Breast epithelium (tissue), 3 donors: ENCODE data around the gene TSPEAR.

Experiments
- CTCF ChIP-seq, 3 donors: fragments of 450-650 bp; IDR thresholded peaks; one replicate each; pipeline ENCODE4 v1.5.1; 2016 to 2017; ENCODE audit warnings: antibody characterized with exemption in 3 of 3, mild to moderate bottlenecking in 3 of 3, moderate library complexity in 3 of 3
- POLR2A ChIP-seq: fragments of 450-650 bp; IDR thresholded peaks from one replicate; pipeline ENCODE4 v1.6.1; 2016; ENCODE audit warnings: antibody characterized with exemption, mild to moderate bottlenecking, moderate library complexity
- POLR2AphosphoS5 ChIP-seq, 3 donors: sonication (generic); formaldehyde crosslinking; IDR thresholded peaks; one replicate each; pipeline ENCODE4 v1.6.1; 2017; ENCODE audit warnings: antibody characterized with exemption in 3 of 3

GRCh38 chr21:44455524-44456213 is 255.7 kb downstream of the TSPEAR start:
- TF ChIP-seq CTCF (IDR thresholded peaks at IDR 0.05), result no peak
- no peak for TF ChIP-seq POLR2A
- no peak for TF ChIP-seq POLR2AphosphoS5 (IDR thresholded peaks at IDR 0.05)
